SK-N-SH (cell line): Measurements from ENCODE around the gene HS3ST4. TPM values are rescaled to one million over a fixed set of nuclear protein-coding genes. Genes with fewer than 3 reads are reported as not detected.

Experiments
- CTCF ChIA-PET: fragments of 300-600, 350-600 bp; formaldehyde crosslinking; extraction: SDS; loops from one replicate; lab custom pipeline; 2021; lab: Yijun Ruan, JAX
- POLR2A ChIA-PET: fragments of 350-600 bp; sonication (Branson Sonifier 250); formaldehyde crosslinking; extraction: SDS; loops from one replicate; lab custom pipeline; 2020; ENCODE audit warnings: antibody characterized with exemption, inconsistent platforms; lab: Yijun Ruan, JAX
- DNase-seq: peaks from one replicate; pipeline ENCODE4 v3.0.0; 2012
- H2AFZ ChIP-seq: fragments of 200-600 bp; sonication (generic); 2 replicates; pipeline ENCODE4 v1.8.1; 2016; ENCODE audit warnings: antibody characterized with exemption, mild to moderate bottlenecking, low read depth
- H3F3A ChIP-seq: fragments of 200-600 bp; sonication (generic); replicated peaks from 2 replicates; pipeline ENCODE3; 2016; ENCODE audit warnings: antibody characterized with exemption, mild to moderate bottlenecking; ENCODE audit not compliant: insufficient read depth
- H3K27ac ChIP-seq, 2 experiments: fragments of 200-500 bp in 1 of 2; fragments of 200-600 bp in 1 of 2; sonication (Bioruptor generic) in 1 of 2; sonication (generic), shearing (Covaris generic) in 1 of 2; 2 replicates each; pipeline versions ENCODE4 v1.5.1 to v1.6.1; 2014 to 2016; ENCODE audit warnings: low read depth in 2 of 2, inconsistent platforms in 1 of 2, low read length in 1 of 2, mild to moderate bottlenecking in 1 of 2, mixed read lengths in 1 of 2
- H3K27me3 ChIP-seq: fragments of 200-600 bp; sonication (generic), shearing (Covaris generic); 2 replicates; pipeline ENCODE4 v1.6.1; 2016; ENCODE audit warnings: mixed run types; ENCODE audit not compliant: insufficient read depth
- H3K36me3 ChIP-seq, 2 experiments: fragments of 200-500 bp in 1 of 2; fragments of 200-600 bp in 1 of 2; sonication (Bioruptor generic) in 1 of 2; sonication (generic) in 1 of 2; replicated peaks in 1 of 2; 2 replicates each; pipeline versions ENCODE3 to v1.5.1; 2014 to 2016; ENCODE audit warnings: low read length in 1 of 2, mild to moderate bottlenecking in 1 of 2; ENCODE audit not compliant: insufficient read depth in 2 of 2, control insufficient read depth in 1 of 2
- H3K4me1 ChIP-seq, 2 experiments: fragments of 200-500 bp in 1 of 2; fragments of 200-600 bp in 1 of 2; sonication (Bioruptor generic) in 1 of 2; sonication (generic), shearing (Covaris generic) in 1 of 2; 2 replicates each; pipeline versions ENCODE4 v1.5.1 to v1.6.1; 2014 to 2016; ENCODE audit warnings: low read depth in 1 of 2, low read length in 1 of 2, mixed run types in 1 of 2; ENCODE audit not compliant: insufficient read depth in 2 of 2, control insufficient read depth in 1 of 2
- H3K4me2 ChIP-seq: fragments of 200-600 bp; sonication (generic), shearing (Covaris generic); 2 replicates; pipeline ENCODE4 v1.6.1; 2017; ENCODE audit warnings: mixed run types
- H3K4me3 ChIP-seq, 2 experiments: fragments of 200-500 bp in 1 of 2; fragments of 200-600 bp in 1 of 2; sonication (Bioruptor generic) in 1 of 2; sonication (generic), shearing (Covaris generic) in 1 of 2; 2 replicates each; pipeline versions ENCODE4 v1.5.1 to v1.8.1; 2014 to 2016; ENCODE audit warnings: low read depth in 2 of 2, inconsistent platforms in 1 of 2, low read length in 1 of 2, mild to moderate bottlenecking in 1 of 2, mixed read lengths in 1 of 2, moderate library complexity in 1 of 2
- H3K79me2 ChIP-seq: fragments of 200-600 bp; sonication (generic); 2 replicates; pipeline ENCODE4 v1.8.1; 2017; ENCODE audit warnings: mild to moderate bottlenecking; ENCODE audit not compliant: insufficient read depth
- H3K9ac ChIP-seq: fragments of 200-600 bp; sonication (generic); 2 replicates; pipeline ENCODE4 v1.6.1; 2017; ENCODE audit warnings: mixed run types
- H3K9me2 ChIP-seq: fragments of 200-600 bp; sonication (generic); 2 replicates; pipeline ENCODE4 v1.6.1; 2017; ENCODE audit warnings: mixed run types
- H3K9me3 ChIP-seq: fragments of 200-600 bp; sonication (generic); 2 replicates; pipeline ENCODE4 v1.6.1; 2017; ENCODE audit warnings: mixed run types, mild to moderate bottlenecking, moderate library complexity
- H4K20me1 ChIP-seq: fragments of 200-600 bp; sonication (generic); 2 replicates; pipeline ENCODE4 v1.6.1; 2017; ENCODE audit warnings: mild to moderate bottlenecking, mixed run types; ENCODE audit not compliant: insufficient read depth
- CHD2 ChIP-seq: fragments of 150-350 bp; IDR thresholded peaks from 2 replicates; pipeline ENCODE4 v1.6.1; 2018; ENCODE audit warnings: low read length; ENCODE audit not compliant: partially characterized antibody
- ELF1 ChIP-seq: IDR thresholded peaks from 2 replicates; pipeline ENCODE4 v1.4.0; 2012
- EP300 ChIP-seq, 2 experiments: IDR thresholded peaks; 2 replicates each; pipeline versions ENCODE4 v1.4.0 to v1.6.1; 2012; ENCODE audit warnings: borderline replicate concordance in 1 of 2, low read depth in 1 of 2, low read length in 1 of 2
- FOSL2 ChIP-seq: IDR thresholded peaks from 2 replicates; pipeline ENCODE4 v1.4.0; 2012; ENCODE audit warnings: low read depth, mild to moderate bottlenecking, moderate library complexity, borderline replicate concordance
- FOXJ3 ChIP-seq: sonication (generic); formaldehyde crosslinking; IDR thresholded peaks from 2 replicates; pipeline ENCODE4 v1.5.1; 2020; ENCODE audit warnings: mild to moderate bottlenecking, missing genetic modification reagents
- GABPA ChIP-seq: IDR thresholded peaks from 2 replicates; pipeline ENCODE4 v1.4.0; 2012; ENCODE audit warnings: low read depth, mild to moderate bottlenecking
- GATA2 ChIP-seq: sonication (generic); formaldehyde crosslinking; IDR thresholded peaks from 2 replicates; pipeline ENCODE4 v1.5.0; 2020; ENCODE audit warnings: mild to moderate bottlenecking, missing genetic modification reagents
- MAX ChIP-seq: IDR thresholded peaks from 2 replicates; pipeline ENCODE4 v1.4.0; 2012; ENCODE audit warnings: low read depth
- MEF2A ChIP-seq: IDR thresholded peaks from 2 replicates; pipeline ENCODE4 v1.4.0; 2012; ENCODE audit warnings: low read depth, borderline replicate concordance
- MXI1 ChIP-seq: IDR thresholded peaks from 2 replicates; pipeline ENCODE4 v1.6.1; 2012; ENCODE audit warnings: mild to moderate bottlenecking, low read depth, low read length, improper control_type of control experiment
- NFIC ChIP-seq: IDR thresholded peaks from 2 replicates; pipeline ENCODE4 v1.4.0; 2012; ENCODE audit warnings: borderline replicate concordance
- NRF1 ChIP-seq: IDR thresholded peaks from 2 replicates; pipeline ENCODE4 v1.6.1; 2012; ENCODE audit warnings: low read depth, mild to moderate bottlenecking, low read length
- RCOR1 ChIP-seq: fragments of 150-350 bp; IDR thresholded peaks from 2 replicates; pipeline ENCODE4 v1.6.1; 2017; ENCODE audit warnings: antibody characterized with exemption, low read length
- RFX5 ChIP-seq: IDR thresholded peaks from 2 replicates; pipeline ENCODE4 v1.6.1; 2012; ENCODE audit warnings: mild to moderate bottlenecking, improper control_type of control experiment, low read length
- RXRA ChIP-seq: IDR thresholded peaks from 2 replicates; pipeline ENCODE4 v1.4.0; 2012; ENCODE audit warnings: low read depth, mild to moderate bottlenecking, borderline replicate concordance
- SMC3 ChIP-seq: IDR thresholded peaks from 2 replicates; pipeline ENCODE4 v1.6.1; 2012; ENCODE audit warnings: low read depth, low read length, improper control_type of control experiment
- TAF1 ChIP-seq: IDR thresholded peaks from 2 replicates; pipeline ENCODE4 v1.6.1; 2012; ENCODE audit warnings: low read depth, mild to moderate bottlenecking, low read length, moderate library complexity, borderline replicate concordance
- TCF12 ChIP-seq: IDR thresholded peaks from 2 replicates; pipeline ENCODE4 v1.4.0; 2012
- YY1 ChIP-seq: IDR thresholded peaks from 2 replicates; pipeline ENCODE4 v1.4.0; 2012; ENCODE audit warnings: low read depth, mild to moderate bottlenecking
- whole genome bisulfite sequencing: methylation state at CpG from one replicate; pipeline ENCODE4 v1.1.6; 2017; ENCODE audit warnings: low lambda C conversion rate; 5-methylcytosine and 5-hydroxymethylcytosine counted together
- polyA plus RNA-seq, 3 experiments: library from polyadenylated mRNA; depleted of rRNA; stranded (reverse); fragments of >200 nt; gene quantifications; 2 replicates each; pipeline ENCODE4 v1.2.3, GENCODE V29; 2012

HS3ST4 gene
- polyA plus RNA-seq, 1 of the 3 experiments (the other 2 are of a cell fraction): not detected

GRCh38 chr16:25827709-25828108, 135.9 kb downstream of the HS3ST4 start:
- ChIA-PET POLR2A (no interaction called here), CTCF (interaction anchor here (1.2 to 1.5 kb wide), 2 partner anchors 13 to 1282 kb away, joined by 3 to 4 read pairs; no protein-coding TSS in a partner anchor)

GRCh38 chr16:25828510-25828909, 136.8 kb downstream of the HS3ST4 start:
- no peaks in the 10 kb centered on the region for H3K9me3 ChIP-seq
- H3K9me2 ChIP-seq: no peaks in the 10 kb centered on the region
- H3K4me2 ChIP-seq: no peak overlapping the region
- POLR2A ChIA-PET: no interaction called here
- H2AFZ ChIP-seq: no peak overlapping the region
- CTCF ChIA-PET: interaction anchor here (1.1 to 1.2 kb wide), 2 partner anchors 12 to 14 kb away, joined by 3 read pairs; no protein-coding TSS in a partner anchor
- TF ChIP-seq RXRA: no peak
- no peak for TF ChIP-seq YY1
- no peak for TF ChIP-seq MAX
- TF ChIP-seq MEF2A: no peak
- TF ChIP-seq TAF1: no peak
- TF ChIP-seq CHD2: no peak
- TF ChIP-seq NFIC: no peak
- no peak for TF ChIP-seq RCOR1
- TF ChIP-seq EP300 (IDR thresholded peaks at IDR 0.05; ENCODE audit: borderline replicate concordance in 1 of 2, low read depth in 1 of 2, low read length in 1 of 2): no peak
- no peak for TF ChIP-seq GATA2
- TF ChIP-seq ELF1: no peak
- no peak for TF ChIP-seq FOSL2
- TF ChIP-seq GABPA: no peak
- no peak for TF ChIP-seq TCF12
- no peak for TF ChIP-seq FOXJ3 (CRISPR knock-in tag)
- no peak for TF ChIP-seq RFX5
- no peak overlapping the region for H3K4me3 ChIP-seq
- no peaks in the 10 kb centered on the region for H4K20me1 ChIP-seq
- H3K27ac ChIP-seq: no peak overlapping the region
- 46% methylated on average over 3 of the region's 3 CpGs for WGBS
- no peaks in the 10 kb centered on the region for H3F3A ChIP-seq
- no peaks in the 10 kb centered on the region for H3K79me2 ChIP-seq
- no peaks in the 10 kb centered on the region for H3K36me3 ChIP-seq
- no peak overlapping the region for H3K9ac ChIP-seq
- no peak for DNase-seq
- no peaks in the 10 kb centered on the region for H3K27me3 ChIP-seq
- H3K4me1 ChIP-seq: no peaks in the 10 kb centered on the region

More at GRCh38 chr16:25827709-25828108, 135.9 kb downstream of the HS3ST4 start:
- Histone ChIP-seq H2AFZ (no peak overlapping the region), H3K79me2 (no peaks in the 10 kb centered on the region), H3K4me1 (no peaks in the 10 kb centered on the region), H3K4me2 (no peak overlapping the region), H3K27me3 (no peaks in the 10 kb centered on the region), H3K9ac (no peak overlapping the region), H3K9me3 (no peaks in the 10 kb centered on the region), H3K36me3 (no peaks in the 10 kb centered on the region), H3K4me3 (no peak overlapping the region), H3K27ac (no peak overlapping the region)
- DNase-seq: no peak
- WGBS: 4% methylated on average over 2 of the region's 2 CpGs
- TF ChIP-seq NRF1 (no peak), SMC3 (no peak), MXI1 (no peak)
- TF ChIP-seq, all 33 proteins: peak for 0
- no peaks in the 10 kb centered on the region for H3F3A ChIP-seq
- no peaks in the 10 kb centered on the region for H4K20me1 ChIP-seq
- H3K9me2 ChIP-seq: no peaks in the 10 kb centered on the region
